Measurements from ENCODE around the gene BRMS1L.
"Not testable (repeated sequence)": the region's sequence is repeated elsewhere in the genome, so short reads cannot be mapped to it uniquely, and the experiment has no call there.

Gene BRMS1L

GRCh38 chr14:35821564-35822411 lies 4.3 kb upstream of the BRMS1L start:
- H3K4me3 ChIP-seq (ENCODE audit: low read depth, low read length) = no peak overlapping the region

GRCh38 chr14:35822501-35822900 lies 3.6 kb upstream of the BRMS1L start:
- no peak overlapping the region for H3K4me3 ChIP-seq (ENCODE audit: low read depth, low read length)

- H3K4me3 ChIP-seq (ENCODE audit: low read depth, low read length) = not testable (repeated sequence)
Measured at GRCh38 chr14:35824446-35825165, 1.5 kb upstream of the BRMS1L start.

- peak overlapping the region; percentile 88 for H3K4me3 ChIP-seq (ENCODE audit: low read depth, low read length)
Measured at GRCh38 chr14:35825968-35826217, 245 bp upstream of the BRMS1L start.

- H3K4me3 ChIP-seq (ENCODE audit: low read depth, low read length) = peak overlapping the region; percentile 88
Measured at GRCh38 chr14:35826952-35827416, 846 bp downstream of the BRMS1L start.

GRCh38 chr14:35827678-35828472 lies 1.7 kb downstream of the BRMS1L start:
- peak overlapping the region; percentile 88 for H3K4me3 ChIP-seq (ENCODE audit: low read depth, low read length)

- no peak overlapping the region for H3K4me3 ChIP-seq (ENCODE audit: low read depth, low read length)
Measured at GRCh38 chr14:35829449-35829848, 3.3 kb downstream of the BRMS1L start.

- no peak overlapping the region for H3K4me3 ChIP-seq (ENCODE audit: low read depth, low read length)
Measured at GRCh38 chr14:35835208-35835982, 9.3 kb downstream of the BRMS1L start.

- not testable (repeated sequence) for H3K4me3 ChIP-seq (ENCODE audit: low read depth, low read length)
Measured at GRCh38 chr14:35841704-35842103, 15.6 kb downstream of the BRMS1L start.

- H3K4me3 ChIP-seq (ENCODE audit: low read depth, low read length) = not testable (repeated sequence)
Measured at GRCh38 chr14:35842245-35842644, 16.1 kb downstream of the BRMS1L start.

- no peak overlapping the region for H3K4me3 ChIP-seq (ENCODE audit: low read depth, low read length)
Measured at GRCh38 chr14:35844494-35844893, 18.4 kb downstream of the BRMS1L start.

- H3K4me3 ChIP-seq (ENCODE audit: low read depth, low read length) = no peak overlapping the region
Measured at GRCh38 chr14:35847636-35848035, 21.5 kb downstream of the BRMS1L start.

GRCh38 chr14:35849122-35849521 lies 23.0 kb downstream of the BRMS1L start:
- no peak overlapping the region for H3K4me3 ChIP-seq (ENCODE audit: low read depth, low read length)

GRCh38 chr14:35851823-35852222 lies 25.7 kb downstream of the BRMS1L start:
- H3K4me3 ChIP-seq (ENCODE audit: low read depth, low read length) = no peak overlapping the region

- no peak overlapping the region for H3K4me3 ChIP-seq (ENCODE audit: low read depth, low read length)
Measured at GRCh38 chr14:35853225-35853624, 27.1 kb downstream of the BRMS1L start.

GRCh38 chr14:35854696-35855270 lies 28.6 kb downstream of the BRMS1L start:
- no peak overlapping the region for H3K4me3 ChIP-seq (ENCODE audit: low read depth, low read length)

- no peak overlapping the region for H3K4me3 ChIP-seq (ENCODE audit: low read depth, low read length)
Measured at GRCh38 chr14:35855876-35856481, 29.8 kb downstream of the BRMS1L start.

GRCh38 chr14:35858521-35859209 lies 32.5 kb downstream of the BRMS1L start:
- H3K4me3 ChIP-seq (ENCODE audit: low read depth, low read length) = no peak overlapping the region

GRCh38 chr14:35861204-35861868 lies 35.2 kb downstream of the BRMS1L start:
- no peak overlapping the region for H3K4me3 ChIP-seq (ENCODE audit: low read depth, low read length)

All from iPS-11a (cell line).